HepG2 (cell line): ENCODE results near the gene MAPK8IP3. TPM values are rescaled to one million over a fixed set of nuclear protein-coding genes. Genes with fewer than 3 reads are reported as not detected.
A peak's percentile ranks its signal among the peaks of the same experiment; 100 is the strongest.

Experiments used
- BATF2 ChIP-seq: sonication (generic); formaldehyde crosslinking; IDR thresholded peaks from 2 replicates; pipeline ENCODE4 v1.8.0; 2022; ENCODE audit warnings: mild to moderate bottlenecking, missing genetic modification reagents, moderate library complexity
- CBX2 ChIP-seq, 2 experiments: fragments of 200-600 bp in 1 of 2; sonication (generic); formaldehyde crosslinking in 1 of 2; IDR thresholded peaks; 2 replicates each; pipeline versions ENCODE4 v1.7.0 to v1.8.1; 2018 to 2022; ENCODE audit warnings: low read depth in 2 of 2, low read length in 1 of 2, mild to moderate bottlenecking in 1 of 2, missing genetic modification reagents in 1 of 2
- CCDC6 ChIP-seq: sonication (generic); formaldehyde crosslinking; IDR thresholded peaks from 2 replicates; pipeline ENCODE4 v1.8.1; 2022; ENCODE audit warnings: mild to moderate bottlenecking, missing genetic modification reagents, moderate library complexity
- CENPT ChIP-seq: sonication (generic); formaldehyde crosslinking; IDR thresholded peaks from 2 replicates; pipeline ENCODE4 v1.8.0; 2022; ENCODE audit warnings: low read depth, mild to moderate bottlenecking, moderate library complexity, missing genetic modification reagents
- FOXK1 ChIP-seq: sonication (generic); formaldehyde crosslinking; IDR thresholded peaks from 2 replicates; pipeline ENCODE4 v1.4.0; 2020; ENCODE audit warnings: low read depth, missing genetic modification reagents, borderline replicate concordance
- GFI1 ChIP-seq: sonication (generic); formaldehyde crosslinking; IDR thresholded peaks from 2 replicates; pipeline ENCODE4 v1.5.0; 2020; ENCODE audit warnings: missing genetic modification reagents, mild to moderate bottlenecking, borderline replicate concordance
- IRX3 ChIP-seq: sonication (generic); formaldehyde crosslinking; IDR thresholded peaks from 2 replicates; pipeline ENCODE4 v1.8.1; 2023; ENCODE audit warnings: mild to moderate bottlenecking, low read depth, missing genetic modification reagents, borderline replicate concordance
- MAFF ChIP-seq: IDR thresholded peaks from 2 replicates; pipeline ENCODE4 v1.6.1; 2011; ENCODE audit warnings: low read depth, low read length, improper control_type of control experiment
- MAFG ChIP-seq: sonication (generic); formaldehyde crosslinking; IDR thresholded peaks from 2 replicates; pipeline ENCODE4 v1.5.1; 2020; ENCODE audit warnings: mild to moderate bottlenecking, missing genetic modification reagents
- NR1H2 ChIP-seq: sonication (generic); formaldehyde crosslinking; IDR thresholded peaks from 2 replicates; pipeline ENCODE4 v1.8.1; 2022; ENCODE audit warnings: low read depth, missing genetic modification reagents, borderline replicate concordance
- PHB2 ChIP-seq: fragments of 450-650 bp; IDR thresholded peaks from 2 replicates; pipeline ENCODE4 v1.6.1; 2018; ENCODE audit not compliant: partially characterized antibody
- RCOR2 ChIP-seq: IDR thresholded peaks from 2 replicates; pipeline ENCODE4 v1.6.1; 2016; ENCODE audit warnings: missing biosample characterization, missing genetic modification reagents
- TCF7 ChIP-seq: sonication (generic); IDR thresholded peaks from 2 replicates; pipeline ENCODE4 v1.6.1; 2016; ENCODE audit warnings: antibody characterized with exemption, low read depth
- ZFY ChIP-seq: sonication (generic); formaldehyde crosslinking; IDR thresholded peaks from 2 replicates; pipeline ENCODE4 v1.4.0; 2020; ENCODE audit warnings: missing genetic modification reagents
- ZNF33A ChIP-seq: sonication (generic); formaldehyde crosslinking; IDR thresholded peaks from 2 replicates; pipeline ENCODE4 v1.5.1; 2020; ENCODE audit warnings: missing genetic modification reagents, mild to moderate bottlenecking, moderate library complexity, borderline replicate concordance
- ZNF605 ChIP-seq: sonication (generic); formaldehyde crosslinking; IDR thresholded peaks from 2 replicates; pipeline ENCODE4 v1.8.0; 2022; ENCODE audit warnings: mild to moderate bottlenecking, missing genetic modification reagents
- ZNF660 ChIP-seq: sonication (generic); formaldehyde crosslinking; IDR thresholded peaks from 2 replicates; pipeline ENCODE4 v1.5.1; 2020; ENCODE audit warnings: mild to moderate bottlenecking, low read depth, missing genetic modification reagents, borderline replicate concordance
- polyA plus RNA-seq, 8 experiments: library from polyadenylated mRNA; depleted of rRNA in 3 of 8; stranded (reverse) in 7 of 8; unstranded in 1 of 8; fragments of >200 nt; fragmentation: Illumina TruSeq in 4 of 8; extraction: Trizol in 4 of 8; gene quantifications; 2 replicates each; pipeline versions ENCODE4 v1.2.1 to v1.2.3, GENCODE V29; 2011 to 2016; ENCODE audit warnings: low read depth in 4 of 8, missing spikeins in 1 of 8, mixed read lengths in 1 of 8; ENCODE audit not compliant: insufficient read depth in 1 of 8
- total RNA-seq, 5 experiments: library from RNA; depleted of rRNA; stranded (reverse); fragments of >200 nt; fragmentation: Illumina TruSeq; extraction: Trizol; gene quantifications; 2 replicates each; pipeline ENCODE4 v1.2.3, GENCODE V29; 2016; ENCODE audit warnings: low read depth in 1 of 5
- TF ChIP-seq, protein P1 (sequence below): sonication (generic); formaldehyde crosslinking; IDR thresholded peaks from 2 replicates; pipeline ENCODE4 v1.8.1; 2022; ENCODE audit warnings: mild to moderate bottlenecking, missing genetic modification reagents
- TF ChIP-seq, protein P2 (sequence below): sonication (generic); formaldehyde crosslinking; IDR thresholded peaks from 2 replicates; pipeline ENCODE4 v1.5.1; 2020; ENCODE audit warnings: missing genetic modification reagents, mild to moderate bottlenecking, borderline replicate concordance
- TF ChIP-seq, protein P3 (sequence below): fragments of 450-650 bp; IDR thresholded peaks from 2 replicates; pipeline ENCODE4 v1.6.1; 2017; ENCODE audit warnings: mild to moderate bottlenecking

The MAPK8IP3 gene
- total and polyA plus RNA-seq, 2 of the 13 experiments (the other 11 are each of a cell fraction or from before 2014, with no cell fraction given): 25.1 to 41.7 TPM

GRCh38 chr16:1678500-1679098 lies 27.4 kb upstream of the MAPK8IP3 start (continued):
- TF ChIP-seq, protein P1, sequence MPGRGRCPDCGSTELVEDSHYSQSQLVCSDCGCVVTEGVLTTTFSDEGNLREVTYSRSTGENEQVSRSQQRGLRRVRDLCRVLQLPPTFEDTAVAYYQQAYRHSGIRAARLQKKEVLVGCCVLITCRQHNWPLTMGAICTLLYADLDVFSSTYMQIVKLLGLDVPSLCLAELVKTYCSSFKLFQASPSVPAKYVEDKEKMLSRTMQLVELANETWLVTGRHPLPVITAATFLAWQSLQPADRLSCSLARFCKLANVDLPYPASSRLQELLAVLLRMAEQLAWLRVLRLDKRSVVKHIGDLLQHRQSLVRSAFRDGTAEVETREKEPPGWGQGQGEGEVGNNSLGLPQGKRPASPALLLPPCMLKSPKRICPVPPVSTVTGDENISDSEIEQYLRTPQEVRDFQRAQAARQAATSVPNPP (CRISPR knock-in tag): no peak
- TF ChIP-seq ZNF605 (CRISPR knock-in tag) (0 out of 2 replicates have a peak, but pooled peaks have one; percentile 22), FOXK1 (no peak), CBX2 (IDR thresholded peaks at IDR 0.05; ENCODE audit: low read depth, low read length) (no peak), CBX2 (CRISPR knock-in tag; IDR thresholded peaks at IDR 0.05; ENCODE audit: low read depth) (no peak), TCF7 (no peak), ZNF33A (CRISPR knock-in tag) (no peak), MAFF (peak; percentile 90), IRX3 (CRISPR knock-in tag) (no peak), NR1H2 (CRISPR knock-in tag) (no peak), ZFY (CRISPR knock-in tag) (peak; percentile 72), ZNF660 (CRISPR knock-in tag) (no peak), GFI1 (CRISPR knock-in tag) (no peak), BATF2 (CRISPR knock-in tag) (no peak), CCDC6 (0 out of 2 replicates have a peak, but pooled peaks have one; percentile 24), RCOR2 (no peak), PHB2 (no peak), CENPT (CRISPR knock-in tag) (0 out of 2 replicates have a peak, but pooled peaks have one; percentile 17), MAFG (CRISPR knock-in tag) (peak; percentile 70; the same call in 1 of the 2 replicates)
- TF ChIP-seq, protein P2, sequence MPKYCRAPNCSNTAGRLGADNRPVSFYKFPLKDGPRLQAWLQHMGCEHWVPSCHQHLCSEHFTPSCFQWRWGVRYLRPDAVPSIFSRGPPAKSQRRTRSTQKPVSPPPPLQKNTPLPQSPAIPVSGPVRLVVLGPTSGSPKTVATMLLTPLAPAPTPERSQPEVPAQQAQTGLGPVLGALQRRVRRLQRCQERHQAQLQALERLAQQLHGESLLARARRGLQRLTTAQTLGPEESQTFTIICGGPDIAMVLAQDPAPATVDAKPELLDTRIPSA (CRISPR knock-in tag): no peak
- TF ChIP-seq, protein P3, sequence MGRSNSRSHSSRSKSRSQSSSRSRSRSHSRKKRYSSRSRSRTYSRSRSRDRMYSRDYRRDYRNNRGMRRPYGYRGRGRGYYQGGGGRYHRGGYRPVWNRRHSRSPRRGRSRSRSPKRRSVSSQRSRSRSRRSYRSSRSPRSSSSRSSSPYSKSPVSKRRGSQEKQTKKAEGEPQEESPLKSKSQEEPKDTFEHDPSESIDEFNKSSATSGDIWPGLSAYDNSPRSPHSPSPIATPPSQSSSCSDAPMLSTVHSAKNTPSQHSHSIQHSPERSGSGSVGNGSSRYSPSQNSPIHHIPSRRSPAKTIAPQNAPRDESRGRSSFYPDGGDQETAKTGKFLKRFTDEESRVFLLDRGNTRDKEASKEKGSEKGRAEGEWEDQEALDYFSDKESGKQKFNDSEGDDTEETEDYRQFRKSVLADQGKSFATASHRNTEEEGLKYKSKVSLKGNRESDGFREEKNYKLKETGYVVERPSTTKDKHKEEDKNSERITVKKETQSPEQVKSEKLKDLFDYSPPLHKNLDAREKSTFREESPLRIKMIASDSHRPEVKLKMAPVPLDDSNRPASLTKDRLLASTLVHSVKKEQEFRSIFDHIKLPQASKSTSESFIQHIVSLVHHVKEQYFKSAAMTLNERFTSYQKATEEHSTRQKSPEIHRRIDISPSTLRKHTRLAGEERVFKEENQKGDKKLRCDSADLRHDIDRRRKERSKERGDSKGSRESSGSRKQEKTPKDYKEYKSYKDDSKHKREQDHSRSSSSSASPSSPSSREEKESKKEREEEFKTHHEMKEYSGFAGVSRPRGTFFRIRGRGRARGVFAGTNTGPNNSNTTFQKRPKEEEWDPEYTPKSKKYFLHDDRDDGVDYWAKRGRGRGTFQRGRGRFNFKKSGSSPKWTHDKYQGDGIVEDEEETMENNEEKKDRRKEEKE: no peak
